Endothelial cell of umbilical vein (primary cell): ENCODE measurements around the gene BTBD17. TPM values are rescaled to one million over a fixed set of nuclear protein-coding genes. Genes with fewer than 3 reads are reported as not detected.

ENCODE experiments used
- BruUV-seq: library from RNA; stranded (reverse); fragments of 400-500 nt; replicated peaks from 2 replicates; lab custom pipeline; 2021; lab: Mats Ljungman, UMichigan
- CTCF ChIA-PET: fragments of 300-600, 350-600 bp; sonication (Branson Sonifier 250); formaldehyde crosslinking; loops from one replicate; lab custom pipeline; 2021; ENCODE audit warnings: antibody characterized with exemption, inconsistent platforms; lab: Charles Lee
- POLR2A ChIA-PET: fragments of 300-600, 350-600 bp; sonication (Branson Sonifier 250); formaldehyde crosslinking; loops from one replicate; lab custom pipeline; 2021; ENCODE audit warnings: antibody characterized with exemption, inconsistent platforms; lab: Charles Lee
- DNase-seq: peaks from one replicate; pipeline ENCODE4 v3.0.0-alpha.2; 2011; ENCODE audit warnings: low read depth, low spot score
- FAIRE-seq: peaks from 2 replicates; lab custom pipeline; 2011; peaks lifted over from hg19 to GRCh38; lab: Jason Lieb, UNC
- H2AFZ ChIP-seq: 2 replicates; pipeline ENCODE4 v1.6.0; 2012; ENCODE audit warnings: low read depth, low read length, control low read depth, inconsistent platforms
- H3K27ac ChIP-seq: 2 replicates; pipeline ENCODE4 v1.5.1; 2011; ENCODE audit warnings: low read depth, mild to moderate bottlenecking, control low read depth, low read length, moderate library complexity; ENCODE audit not compliant: insufficient read depth
- H3K27me3 ChIP-seq, 2 experiments: 2 replicates each; pipeline versions ENCODE4 v1.6.0 to v1.6.1; 2011; ENCODE audit warnings: low read length in 2 of 2, mixed read lengths in 1 of 2; ENCODE audit not compliant: control insufficient read depth in 2 of 2, insufficient read depth in 2 of 2
- H3K36me3 ChIP-seq, 2 experiments: 2 replicates in 1 of 2; 3 replicates in 1 of 2; pipeline ENCODE4 v1.5.1; 2011; ENCODE audit warnings: low read length in 2 of 2, mild to moderate bottlenecking in 1 of 2, moderate library complexity in 1 of 2; ENCODE audit not compliant: control insufficient read depth in 2 of 2, insufficient read depth in 2 of 2; ENCODE audit errors: extremely low read depth in 1 of 2
- H3K4me1 ChIP-seq: 3 replicates; pipeline ENCODE4 v1.5.1; 2011; ENCODE audit warnings: mild to moderate bottlenecking, low read length; ENCODE audit not compliant: control insufficient read depth, insufficient read depth; ENCODE audit errors: extremely low read depth
- H3K4me2 ChIP-seq: 2 replicates; pipeline ENCODE4 v1.6.1; 2011; ENCODE audit warnings: low read length, control low read depth, mixed read lengths; ENCODE audit not compliant: insufficient read depth
- H3K4me3 ChIP-seq, 3 experiments: fragments of 200-600 bp in 1 of 3; sonication (generic), shearing (Covaris generic) in 1 of 3; replicated peaks in 1 of 3; 2 replicates each; pipeline ENCODE4 v1.5.1; 2011 to 2016; ENCODE audit warnings: control low read depth in 3 of 3, low read length in 3 of 3, mild to moderate bottlenecking in 2 of 3, inconsistent platforms in 1 of 3, low read depth in 1 of 3, moderate library complexity in 1 of 3; ENCODE audit not compliant: insufficient read depth in 1 of 3
- H3K79me2 ChIP-seq: 2 replicates; pipeline ENCODE4 v1.6.0; 2012; ENCODE audit warnings: low read length, inconsistent platforms; ENCODE audit not compliant: control insufficient read depth, insufficient read depth
- H3K9ac ChIP-seq: replicated peaks from 2 replicates; pipeline ENCODE3; 2011; ENCODE audit warnings: low read length, control low read depth; ENCODE audit not compliant: insufficient read depth; ENCODE audit errors: extremely low read depth
- H3K9me1 ChIP-seq: replicated peaks from 3 replicates; pipeline ENCODE4 v1.6.0; 2011; ENCODE audit warnings: mild to moderate bottlenecking, low read length; ENCODE audit not compliant: control insufficient read depth, insufficient read depth; ENCODE audit errors: extremely low read depth
- H3K9me3 ChIP-seq: replicated peaks from 2 replicates; pipeline ENCODE4 v1.5.1; 2012; ENCODE audit warnings: low read length, inconsistent platforms; ENCODE audit not compliant: control insufficient read depth, insufficient read depth
- H4K20me1 ChIP-seq: replicated peaks from 2 replicates; pipeline ENCODE3; 2011; ENCODE audit warnings: mild to moderate bottlenecking, low read length; ENCODE audit not compliant: control insufficient read depth, insufficient read depth; ENCODE audit errors: extremely low read depth
- CTCF ChIP-seq, 2 donors: IDR thresholded peaks; 1 replicate in 1 of 2; 2 replicates in 1 of 2; pipeline ENCODE4 v1.5.1; 2011; ENCODE audit warnings: low read length in 2 of 2, mild to moderate bottlenecking in 2 of 2, moderate library complexity in 2 of 2, control low read depth in 1 of 2, inconsistent platforms in 1 of 2, low read depth in 1 of 2; ENCODE audit not compliant: insufficient read depth in 1 of 2; ENCODE audit errors: extremely low read depth in 1 of 2
- EZH2 ChIP-seq: IDR thresholded peaks from 2 replicates; pipeline ENCODE4 v1.6.1; 2012; ENCODE audit warnings: borderline replicate concordance, low read depth, mild to moderate bottlenecking, moderate library complexity, low read length, inconsistent platforms; ENCODE audit not compliant: severe bottlenecking
- FOS ChIP-seq: IDR thresholded peaks from 2 replicates; pipeline ENCODE4 v1.6.1; 2011; ENCODE audit warnings: mild to moderate bottlenecking, low read length, moderate library complexity, borderline replicate concordance; ENCODE audit not compliant: insufficient read depth
- GATA2 ChIP-seq: IDR thresholded peaks from 2 replicates; pipeline ENCODE4 v1.7.0; 2011; ENCODE audit warnings: low read depth, mild to moderate bottlenecking, moderate library complexity, mixed read lengths, low read length; ENCODE audit not compliant: insufficient read length, insufficient read depth
- JUN ChIP-seq: IDR thresholded peaks from 2 replicates; pipeline ENCODE4 v1.6.1; 2011; ENCODE audit warnings: borderline replicate concordance, low read depth; ENCODE audit not compliant: insufficient read length, insufficient read depth
- MAX ChIP-seq: IDR thresholded peaks from 2 replicates; pipeline ENCODE4 v1.6.1; 2011; ENCODE audit not compliant: insufficient read depth, insufficient read length
- MYC ChIP-seq: IDR thresholded peaks from one replicate; pipeline ENCODE4 v1.6.1; 2011; ENCODE audit warnings: mild to moderate bottlenecking, low read depth, low read length
- POLR2A ChIP-seq: IDR thresholded peaks from 2 replicates; pipeline ENCODE4 v1.6.1; 2012; ENCODE audit warnings: low read depth, mild to moderate bottlenecking, control low read depth, low read length
- POLR2AphosphoS5 ChIP-seq: IDR thresholded peaks from 2 replicates; pipeline ENCODE4 v1.6.1; 2012; ENCODE audit warnings: low read depth, mild to moderate bottlenecking, control low read depth, low read length, moderate library complexity; ENCODE audit not compliant: insufficient read depth
- dilution Hi-C: fragments of 300-500 bp; cut with MboI; formaldehyde crosslinking; loops from one replicate; pipeline ENCODE4 v1.15.0; 2019; ENCODE audit warnings: low sequenced_read_pairs; ENCODE audit not compliant: extremely low pct_ligation_motif_present
- intact Hi-C: fragments of 100-400 bp; cut with micrococcal nuclease; formaldehyde crosslinking; loops from one replicate; pipeline ENCODE4 v1.10.0; 2022
- polyA plus RNA-seq, 4 experiments: library from polyadenylated mRNA; depleted of rRNA in 3 of 4; stranded (reverse) in 3 of 4; unstranded in 1 of 4; fragments of >200 nt; gene quantifications; 2 replicates each; pipeline versions ENCODE4 v1.2.1 to v1.2.3, GENCODE V29; 2011 to 2012; ENCODE audit warnings: missing spikeins in 1 of 4
- total RNA-seq: library from RNA; stranded (reverse); gene quantifications from 2 replicates; pipeline ENCODE4 v1.2.3, GENCODE V29; 2021

BTBD17 gene
- total and polyA plus RNA-seq, 2 donors (not counting 3 experiments of a cell fraction or from before 2014, with no cell fraction given), result not detected

- Histone ChIP-seq H3K4me1 (no peaks in the 10 kb centered on the region), H3K9ac (no peak overlapping the region), H3K9me3 (no peaks in the 10 kb centered on the region), H3K4me2 (no peak overlapping the region), H3K4me3 (no peak overlapping the region), H3K79me2 (no peaks in the 10 kb centered on the region), H3K27me3 (no peaks in the 10 kb centered on the region), H2AFZ (no peak overlapping the region), H4K20me1 (no peaks in the 10 kb centered on the region), H3K36me3 (no peaks in the 10 kb centered on the region), H3K9me1 (no peaks in the 10 kb centered on the region), H3K27ac (no peak overlapping the region)
- dilution Hi-C loops, result no loop called here
- FAIRE-seq (no peak), DNase-seq (no peak)
- ChIA-PET POLR2A (no interaction called here), CTCF (interaction anchor here (2.3 kb wide), 1 partner anchor 84 kb away, joined by 14 read pairs; no protein-coding TSS in a partner anchor)
- BruUV-seq, result no TSS peak
- no peak for TF ChIP-seq POLR2AphosphoS5
- TF ChIP-seq EZH2, result no peak
- TF ChIP-seq GATA2, result no peak
- TF ChIP-seq CTCF (IDR thresholded peaks at IDR 0.05; ENCODE audit: extremely low read depth in 1 of 2, insufficient read depth in 1 of 2, low read depth in 1 of 2, low read length in 2 of 2), result no peak
- no peak for TF ChIP-seq MAX
- no peak for TF ChIP-seq JUN
- TF ChIP-seq FOS, result no peak
- TF ChIP-seq MYC, result no peak
- no peak for TF ChIP-seq POLR2A
- intact Hi-C loops, result no loop called here
Observed at GRCh38 chr17:74373838-74374606, 12.4 kb upstream of the BTBD17 start.
